ENCODE data around the gene RANBP2.

The RANBP2 gene

GRCh38 chr2:108778857-108779256 lies 59.6 kb downstream of the RANBP2 start:
- no peak for DNase-seq (ENCODE audit: low spot score)

- DNase-seq (ENCODE audit: low spot score) = peak; percentile 31
Observed at GRCh38 chr2:108786008-108786353, 66.7 kb downstream of the RANBP2 start.

- peak; percentile 95 for DNase-seq (ENCODE audit: low spot score)
Observed at GRCh38 chr2:108786354-108787215, 67.3 kb downstream of the RANBP2 start, which contains the start of gene CCDC138. Gene CCDC138 (plus strand): TSS chr2:108786771. CDS start chr2:108786823, 52 bp downstream.

GRCh38 chr2:108787216-108787541 lies 67.9 kb downstream of the RANBP2 start:
- no peak for DNase-seq (ENCODE audit: low spot score)

- no peak for DNase-seq (ENCODE audit: low spot score)
Observed at GRCh38 chr2:108803045-108803736, 83.9 kb downstream of the RANBP2 start.

GRCh38 chr2:108805032-108805431 lies 85.8 kb downstream of the RANBP2 start:
- DNase-seq (ENCODE audit: low spot score) = no peak

GRCh38 chr2:108805782-108806181 lies 86.5 kb downstream of the RANBP2 start:
- DNase-seq (ENCODE audit: low spot score) = no peak

GRCh38 chr2:108806371-108807113 lies 87.3 kb downstream of the RANBP2 start:
- DNase-seq (ENCODE audit: low spot score) = no peak

- DNase-seq (ENCODE audit: low spot score) = no peak
Observed at GRCh38 chr2:108809936-108810335, 90.7 kb downstream of the RANBP2 start.

GRCh38 chr2:108810993-108811957 lies 92.0 kb downstream of the RANBP2 start:
- DNase-seq (ENCODE audit: low spot score) = no peak

GRCh38 chr2:108813732-108814131 lies 94.5 kb downstream of the RANBP2 start:
- no peak for DNase-seq (ENCODE audit: low spot score)

GRCh38 chr2:108820482-108820881 lies 101.2 kb downstream of the RANBP2 start:
- no peak for DNase-seq (ENCODE audit: low spot score)

GRCh38 chr2:108823286-108823685 lies 104.0 kb downstream of the RANBP2 start:
- DNase-seq (ENCODE audit: low spot score) = no peak

GRCh38 chr2:108824316-108825070 lies 105.2 kb downstream of the RANBP2 start:
- DNase-seq (ENCODE audit: low spot score) = no peak

GRCh38 chr2:108825254-108825653 lies 106.0 kb downstream of the RANBP2 start:
- DNase-seq (ENCODE audit: low spot score) = no peak

GRCh38 chr2:108825736-108826135 lies 106.5 kb downstream of the RANBP2 start:
- no peak for DNase-seq (ENCODE audit: low spot score)

- DNase-seq (ENCODE audit: low spot score) = no peak
Observed at GRCh38 chr2:108829578-108830310, 110.5 kb downstream of the RANBP2 start.

GRCh38 chr2:108833219-108833618 lies 113.9 kb downstream of the RANBP2 start:
- no peak for DNase-seq (ENCODE audit: low spot score)

GRCh38 chr2:108834620-108835019 lies 115.3 kb downstream of the RANBP2 start:
- no peak for DNase-seq (ENCODE audit: low spot score)

- DNase-seq (ENCODE audit: low spot score) = no peak
Observed at GRCh38 chr2:108835040-108835439, 115.8 kb downstream of the RANBP2 start.
